Endothelial cell of umbilical vein (primary cell): ENCODE measurements around the gene PSD2. TPM values are rescaled to one million over a fixed set of nuclear protein-coding genes. Genes with fewer than 3 reads are reported as not detected.

Experiments
- BruUV-seq: library from RNA; stranded (reverse); fragments of 400-500 nt; replicated peaks from 2 replicates; lab custom pipeline; 2021; lab: Mats Ljungman, UMichigan
- CTCF ChIA-PET: fragments of 300-600, 350-600 bp; sonication (Branson Sonifier 250); formaldehyde crosslinking; loops from one replicate; lab custom pipeline; 2021; ENCODE audit warnings: antibody characterized with exemption, inconsistent platforms; lab: Charles Lee
- POLR2A ChIA-PET: fragments of 300-600, 350-600 bp; sonication (Branson Sonifier 250); formaldehyde crosslinking; loops from one replicate; lab custom pipeline; 2021; ENCODE audit warnings: antibody characterized with exemption, inconsistent platforms; lab: Charles Lee
- DNase-seq: peaks from one replicate; pipeline ENCODE4 v3.0.0-alpha.2; 2011; ENCODE audit warnings: low read depth, low spot score
- FAIRE-seq: peaks from 2 replicates; lab custom pipeline; 2011; peaks lifted over from hg19 to GRCh38; lab: Jason Lieb, UNC
- H2AFZ ChIP-seq: 2 replicates; pipeline ENCODE4 v1.6.0; 2012; ENCODE audit warnings: low read depth, low read length, control low read depth, inconsistent platforms
- H3K27ac ChIP-seq: 2 replicates; pipeline ENCODE4 v1.5.1; 2011; ENCODE audit warnings: low read depth, mild to moderate bottlenecking, control low read depth, low read length, moderate library complexity; ENCODE audit not compliant: insufficient read depth
- H3K27me3 ChIP-seq, 2 experiments: 2 replicates each; pipeline versions ENCODE4 v1.6.0 to v1.6.1; 2011; ENCODE audit warnings: low read length in 2 of 2, mixed read lengths in 1 of 2; ENCODE audit not compliant: control insufficient read depth in 2 of 2, insufficient read depth in 2 of 2
- H3K36me3 ChIP-seq, 2 experiments: 2 replicates in 1 of 2; 3 replicates in 1 of 2; pipeline ENCODE4 v1.5.1; 2011; ENCODE audit warnings: low read length in 2 of 2, mild to moderate bottlenecking in 1 of 2, moderate library complexity in 1 of 2; ENCODE audit not compliant: control insufficient read depth in 2 of 2, insufficient read depth in 2 of 2; ENCODE audit errors: extremely low read depth in 1 of 2
- H3K4me1 ChIP-seq: 3 replicates; pipeline ENCODE4 v1.5.1; 2011; ENCODE audit warnings: mild to moderate bottlenecking, low read length; ENCODE audit not compliant: control insufficient read depth, insufficient read depth; ENCODE audit errors: extremely low read depth
- H3K4me2 ChIP-seq: 2 replicates; pipeline ENCODE4 v1.6.1; 2011; ENCODE audit warnings: low read length, control low read depth, mixed read lengths; ENCODE audit not compliant: insufficient read depth
- H3K4me3 ChIP-seq, 3 experiments: fragments of 200-600 bp in 1 of 3; sonication (generic), shearing (Covaris generic) in 1 of 3; replicated peaks in 1 of 3; 2 replicates each; pipeline ENCODE4 v1.5.1; 2011 to 2016; ENCODE audit warnings: control low read depth in 3 of 3, low read length in 3 of 3, mild to moderate bottlenecking in 2 of 3, inconsistent platforms in 1 of 3, low read depth in 1 of 3, moderate library complexity in 1 of 3; ENCODE audit not compliant: insufficient read depth in 1 of 3
- H3K79me2 ChIP-seq: 2 replicates; pipeline ENCODE4 v1.6.0; 2012; ENCODE audit warnings: low read length, inconsistent platforms; ENCODE audit not compliant: control insufficient read depth, insufficient read depth
- H3K9ac ChIP-seq: replicated peaks from 2 replicates; pipeline ENCODE3; 2011; ENCODE audit warnings: low read length, control low read depth; ENCODE audit not compliant: insufficient read depth; ENCODE audit errors: extremely low read depth
- H3K9me1 ChIP-seq: replicated peaks from 3 replicates; pipeline ENCODE4 v1.6.0; 2011; ENCODE audit warnings: mild to moderate bottlenecking, low read length; ENCODE audit not compliant: control insufficient read depth, insufficient read depth; ENCODE audit errors: extremely low read depth
- H3K9me3 ChIP-seq: replicated peaks from 2 replicates; pipeline ENCODE4 v1.5.1; 2012; ENCODE audit warnings: low read length, inconsistent platforms; ENCODE audit not compliant: control insufficient read depth, insufficient read depth
- H4K20me1 ChIP-seq: replicated peaks from 2 replicates; pipeline ENCODE3; 2011; ENCODE audit warnings: mild to moderate bottlenecking, low read length; ENCODE audit not compliant: control insufficient read depth, insufficient read depth; ENCODE audit errors: extremely low read depth
- CTCF ChIP-seq, 2 donors: IDR thresholded peaks; 1 replicate in 1 of 2; 2 replicates in 1 of 2; pipeline ENCODE4 v1.5.1; 2011; ENCODE audit warnings: low read length in 2 of 2, mild to moderate bottlenecking in 2 of 2, moderate library complexity in 2 of 2, control low read depth in 1 of 2, inconsistent platforms in 1 of 2, low read depth in 1 of 2; ENCODE audit not compliant: insufficient read depth in 1 of 2; ENCODE audit errors: extremely low read depth in 1 of 2
- EZH2 ChIP-seq: IDR thresholded peaks from 2 replicates; pipeline ENCODE4 v1.6.1; 2012; ENCODE audit warnings: borderline replicate concordance, low read depth, mild to moderate bottlenecking, moderate library complexity, low read length, inconsistent platforms; ENCODE audit not compliant: severe bottlenecking
- FOS ChIP-seq: IDR thresholded peaks from 2 replicates; pipeline ENCODE4 v1.6.1; 2011; ENCODE audit warnings: mild to moderate bottlenecking, low read length, moderate library complexity, borderline replicate concordance; ENCODE audit not compliant: insufficient read depth
- GATA2 ChIP-seq: IDR thresholded peaks from 2 replicates; pipeline ENCODE4 v1.7.0; 2011; ENCODE audit warnings: low read depth, mild to moderate bottlenecking, moderate library complexity, mixed read lengths, low read length; ENCODE audit not compliant: insufficient read length, insufficient read depth
- JUN ChIP-seq: IDR thresholded peaks from 2 replicates; pipeline ENCODE4 v1.6.1; 2011; ENCODE audit warnings: borderline replicate concordance, low read depth; ENCODE audit not compliant: insufficient read length, insufficient read depth
- MAX ChIP-seq: IDR thresholded peaks from 2 replicates; pipeline ENCODE4 v1.6.1; 2011; ENCODE audit not compliant: insufficient read depth, insufficient read length
- MYC ChIP-seq: IDR thresholded peaks from one replicate; pipeline ENCODE4 v1.6.1; 2011; ENCODE audit warnings: mild to moderate bottlenecking, low read depth, low read length
- POLR2A ChIP-seq: IDR thresholded peaks from 2 replicates; pipeline ENCODE4 v1.6.1; 2012; ENCODE audit warnings: low read depth, mild to moderate bottlenecking, control low read depth, low read length
- POLR2AphosphoS5 ChIP-seq: IDR thresholded peaks from 2 replicates; pipeline ENCODE4 v1.6.1; 2012; ENCODE audit warnings: low read depth, mild to moderate bottlenecking, control low read depth, low read length, moderate library complexity; ENCODE audit not compliant: insufficient read depth
- dilution Hi-C: fragments of 300-500 bp; cut with MboI; formaldehyde crosslinking; loops from one replicate; pipeline ENCODE4 v1.15.0; 2019; ENCODE audit warnings: low sequenced_read_pairs; ENCODE audit not compliant: extremely low pct_ligation_motif_present
- intact Hi-C: fragments of 100-400 bp; cut with micrococcal nuclease; formaldehyde crosslinking; loops from one replicate; pipeline ENCODE4 v1.10.0; 2022
- polyA plus RNA-seq, 4 experiments: library from polyadenylated mRNA; depleted of rRNA in 3 of 4; stranded (reverse) in 3 of 4; unstranded in 1 of 4; fragments of >200 nt; gene quantifications; 2 replicates each; pipeline versions ENCODE4 v1.2.1 to v1.2.3, GENCODE V29; 2011 to 2012; ENCODE audit warnings: missing spikeins in 1 of 4
- total RNA-seq: library from RNA; stranded (reverse); gene quantifications from 2 replicates; pipeline ENCODE4 v1.2.3, GENCODE V29; 2021

The PSD2 gene
- total and polyA plus RNA-seq, 2 donors (not counting 3 experiments of a cell fraction or from before 2014, with no cell fraction given): not detected

- peaks cover 51 to 53% of the 10 kb centered on the region in 2 experiments for H3K27me3 ChIP-seq
- H3K27ac ChIP-seq: no peak overlapping the region
- no TSS peak for BruUV-seq
- H3K36me3 ChIP-seq: no peaks in the 10 kb centered on the region
- no peaks in the 10 kb centered on the region for H4K20me1 ChIP-seq
- POLR2A ChIA-PET: no interaction called here
- DNase-seq (no peak), FAIRE-seq (no peak)
- no peak for TF ChIP-seq POLR2A
- no peak for TF ChIP-seq GATA2
- TF ChIP-seq JUN: no peak
- no peak for TF ChIP-seq CTCF (IDR thresholded peaks at IDR 0.05; ENCODE audit: extremely low read depth in 1 of 2, insufficient read depth in 1 of 2, low read depth in 1 of 2, low read length in 2 of 2)
- no peak for TF ChIP-seq POLR2AphosphoS5
- no peak for TF ChIP-seq FOS
- TF ChIP-seq MAX: no peak
- TF ChIP-seq EZH2: no peak
- no peak for TF ChIP-seq MYC
- H3K9ac ChIP-seq: no peak overlapping the region
- CTCF ChIA-PET: interaction anchor here (0.7 to 2.0 kb wide), 6 partner anchors 9 to 119 kb away, joined by 3 to 19 read pairs (median 4); no protein-coding TSS in a partner anchor
- H3K9me3 ChIP-seq: no peaks in the 10 kb centered on the region
- no peaks in the 10 kb centered on the region for H3K79me2 ChIP-seq
- peaks cover under 1% of the 10 kb centered on the region for H3K4me1 ChIP-seq
- dilution Hi-C loops (no loop called here), intact Hi-C loops (loop anchor here (2.0 kb wide), 1 partner anchor 44 kb away; no protein-coding TSS in a partner anchor)
- no peak overlapping the region for H3K4me3 ChIP-seq
- H3K4me2 ChIP-seq: no peak overlapping the region
- H2AFZ ChIP-seq: no peak overlapping the region
- H3K9me1 ChIP-seq: no peaks in the 10 kb centered on the region
These were observed 42.8 kb upstream of the PSD2 start for GRCh38 chr5:139752506-139753473.
